Inferior parietal cortex (tissue), 1 donor: ENCODE measurements around the gene GUCA2A.
A peak's percentile ranks its signal among the peaks of the same experiment; 100 is the strongest.

Experiments used
- DNase-seq: peaks from one replicate; pipeline ENCODE4 v3.0.0-alpha.2; 2016; ENCODE audit errors: extremely low spot score

The GUCA2A gene

GRCh38 chr1:42153624-42154023, 10.9 kb downstream of the GUCA2A start:
- no peak for DNase-seq

GRCh38 chr1:42152907-42153600, 11.5 kb downstream of the GUCA2A start, which contains the start of gene GUCA2B:
GUCA2B (plus strand) TSS chr1:42153410; CDS start chr1:42153451, 41 bp downstream.
- no peak for DNase-seq

- no peak for DNase-seq
Observed at GRCh38 chr1:42152119-42152518, 12.4 kb downstream of the GUCA2A start.

DNA sequence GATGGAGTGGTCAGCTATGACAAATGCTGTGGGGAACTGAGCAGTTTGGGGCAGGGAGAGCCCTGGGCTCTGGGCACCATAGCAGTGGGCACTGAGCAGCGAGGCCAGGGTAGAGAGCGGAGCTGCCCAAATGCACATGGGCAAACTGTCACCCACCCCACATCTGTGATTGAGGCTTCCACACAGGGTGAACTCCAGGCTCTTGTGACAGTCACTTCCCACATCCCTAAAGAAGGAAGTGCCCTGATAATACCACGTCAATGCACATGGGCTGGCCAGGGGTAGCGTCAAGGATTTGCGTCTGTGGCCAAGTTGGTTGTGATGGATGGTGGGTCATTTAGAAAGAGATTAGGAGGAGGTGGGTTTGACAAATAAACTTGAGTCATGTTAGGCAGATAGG, 13.9 kb downstream of the GUCA2A start:
- DNase-seq, result no peak

DNA sequence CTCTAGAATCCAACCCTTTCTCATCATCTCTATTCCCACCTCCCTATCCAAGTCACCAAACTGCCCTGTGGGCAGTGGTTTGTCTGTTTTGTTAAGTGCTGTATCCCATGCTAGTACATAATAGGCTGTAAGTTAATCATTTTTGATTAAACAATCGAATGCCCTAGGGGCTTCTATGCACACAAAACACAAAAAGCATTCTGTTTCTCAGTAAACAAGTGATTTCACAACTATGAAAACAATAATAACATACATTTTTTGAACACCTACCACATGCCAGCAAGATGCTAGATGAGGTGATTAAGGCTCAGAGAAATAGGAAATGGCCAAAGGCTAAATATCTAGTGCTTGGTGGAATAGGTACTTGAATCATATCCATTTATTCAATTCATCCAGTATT, 16.4 kb downstream of the GUCA2A start:
- DNase-seq, result no peak

- peak; percentile 67 for DNase-seq
Observed at GRCh38 chr1:42146626-42147320, 17.8 kb downstream of the GUCA2A start.

- DNase-seq, result no peak
Observed at GRCh38 chr1:42145764-42146625, 18.6 kb downstream of the GUCA2A start.

GRCh38 chr1:42145389-42145716, 19.2 kb downstream of the GUCA2A start:
- no peak for DNase-seq

DNA sequence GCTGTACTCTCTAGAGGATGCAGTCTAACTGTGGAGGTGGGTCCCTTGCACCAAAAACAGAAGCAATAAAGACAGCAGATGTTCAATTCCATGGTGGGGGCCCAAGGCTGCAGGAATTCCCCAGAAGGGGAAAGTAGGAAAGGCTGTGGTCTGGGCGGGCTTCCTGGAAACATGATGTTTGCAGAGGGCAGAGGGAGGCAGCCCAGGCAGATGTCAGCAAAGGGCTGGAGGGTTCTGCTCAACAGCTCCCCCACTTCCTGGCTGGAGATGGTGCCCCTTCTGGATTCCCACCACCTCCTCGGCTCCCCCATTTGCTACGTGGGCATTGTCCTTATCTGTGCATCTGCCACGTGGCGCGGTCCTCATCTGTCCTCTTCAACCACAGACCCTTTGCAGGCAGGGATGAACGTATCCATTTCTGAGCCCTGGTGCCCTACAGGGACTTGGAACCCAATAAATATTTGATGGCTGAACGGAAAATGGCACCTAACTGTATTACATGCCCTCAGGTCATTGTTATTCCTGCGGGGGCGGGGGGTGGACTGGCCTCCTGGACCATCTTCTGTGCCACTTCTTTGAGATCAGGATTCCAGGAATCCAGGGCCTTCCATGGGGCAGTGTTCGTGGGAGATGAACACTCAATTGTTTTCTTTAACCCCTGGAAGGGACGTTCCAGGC, 19.7 kb downstream of the GUCA2A start:
- no peak for DNase-seq

- no peak for DNase-seq
Observed at GRCh38 chr1:42143896-42144710, 20.4 kb downstream of the GUCA2A start.

- DNase-seq, result no peak
Observed at GRCh38 chr1:42142894-42143675, 21.5 kb downstream of the GUCA2A start.

GRCh38 chr1:42141978-42142377, 22.6 kb downstream of the GUCA2A start:
- DNase-seq, result no peak

- no peak for DNase-seq
Observed at GRCh38 chr1:42140191-42140590, 24.4 kb downstream of the GUCA2A start.

- DNase-seq, result no peak
Observed at GRCh38 chr1:42139444-42139843, 25.1 kb downstream of the GUCA2A start.

GRCh38 chr1:42138586-42138985, 26.0 kb downstream of the GUCA2A start:
- DNase-seq, result no peak

DNA sequence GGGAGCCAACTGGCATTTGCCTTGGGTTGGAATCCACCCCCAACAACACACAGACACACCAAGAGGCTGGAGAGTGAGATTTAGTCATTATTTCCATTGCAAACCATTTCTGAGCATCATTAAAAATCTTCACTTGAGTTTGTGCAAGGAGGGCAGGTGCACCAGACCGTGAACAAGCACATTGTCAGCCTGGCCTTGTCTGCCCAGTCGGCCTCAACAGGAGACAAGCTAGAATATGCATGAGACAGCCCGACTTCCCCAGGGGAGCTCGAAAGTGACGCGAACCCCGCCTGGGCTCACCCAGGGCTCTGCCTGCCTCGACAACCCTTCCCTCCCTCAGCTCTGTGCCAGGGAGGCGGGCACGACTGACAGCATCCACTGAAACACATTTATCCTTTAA, 26.8 kb downstream of the GUCA2A start:
- DNase-seq, result no peak

DNA sequence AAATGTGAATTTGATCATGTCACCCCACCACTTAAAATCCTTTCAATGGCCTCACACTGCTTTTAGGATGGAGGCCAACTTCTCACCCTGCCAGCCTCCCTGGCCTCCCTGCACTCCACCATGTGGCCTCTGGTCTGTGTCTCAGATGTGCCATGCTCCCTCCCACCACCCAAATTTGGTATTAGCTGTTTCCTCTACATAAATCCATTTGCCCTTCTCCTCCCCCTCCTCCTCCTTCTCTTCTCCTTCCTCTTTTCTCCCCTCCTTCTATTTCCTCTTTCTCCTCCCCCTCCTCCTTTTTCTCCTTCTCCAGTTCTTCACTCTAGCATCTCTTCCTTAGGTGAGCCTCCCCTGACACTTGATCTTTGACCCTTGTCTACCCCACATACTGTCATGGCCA, 28.1 kb downstream of the GUCA2A start:
- DNase-seq, result no peak

DNA sequence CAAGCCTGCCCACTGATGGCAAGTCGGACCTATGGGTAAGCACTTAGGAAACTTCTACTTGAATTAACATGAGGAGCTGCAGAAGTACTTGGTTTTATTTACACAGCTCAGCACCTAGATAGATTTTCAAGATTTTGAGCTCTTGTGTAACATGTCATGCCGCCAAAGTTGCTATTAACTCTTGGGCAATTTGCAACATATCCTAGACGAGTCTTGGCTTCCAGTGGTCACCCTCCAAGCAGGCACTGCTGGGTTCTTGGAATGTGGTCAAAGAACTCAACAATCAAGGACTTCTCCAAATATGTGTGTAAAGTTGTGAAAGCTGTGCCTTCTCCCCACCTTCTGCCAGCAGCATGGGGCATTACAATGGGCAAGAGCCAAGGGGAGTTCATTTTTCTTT, 29.1 kb downstream of the GUCA2A start:
- no peak for DNase-seq

DNA sequence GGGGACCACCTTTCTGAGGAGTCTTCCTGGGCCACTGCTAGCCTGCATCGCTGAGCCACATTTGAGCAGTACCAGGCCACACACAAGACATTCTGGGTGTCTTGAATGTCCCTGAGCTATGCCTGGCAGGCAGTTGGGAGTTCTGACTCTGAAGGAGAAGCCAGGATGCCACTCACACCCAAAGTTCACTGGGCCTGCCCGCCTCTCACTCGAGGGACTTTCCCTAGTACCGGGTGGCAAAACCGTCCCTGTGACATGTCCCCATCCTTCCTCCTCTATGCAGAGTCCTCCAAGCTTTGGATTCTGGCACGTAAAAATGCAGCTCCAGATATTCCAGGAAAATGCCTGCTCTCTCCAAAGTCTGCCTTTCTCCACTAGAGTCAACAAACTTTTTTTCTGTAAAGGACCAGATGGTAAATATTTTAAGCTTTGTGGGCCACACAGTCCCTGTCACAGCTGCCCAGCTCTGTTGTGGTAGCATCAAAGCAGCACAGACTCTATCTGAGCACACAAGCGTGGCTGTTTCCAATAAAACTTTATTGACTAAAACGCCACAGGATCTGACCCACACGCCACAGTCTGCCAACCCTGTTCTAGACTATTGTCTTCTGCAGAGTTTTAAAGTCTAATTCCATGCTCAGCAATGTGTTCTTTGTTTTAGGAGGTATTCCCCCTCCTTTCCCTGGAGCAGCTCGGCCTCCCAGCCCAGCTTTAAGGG, 30.6 kb downstream of the GUCA2A start:
- DNase-seq, result no peak

DNA sequence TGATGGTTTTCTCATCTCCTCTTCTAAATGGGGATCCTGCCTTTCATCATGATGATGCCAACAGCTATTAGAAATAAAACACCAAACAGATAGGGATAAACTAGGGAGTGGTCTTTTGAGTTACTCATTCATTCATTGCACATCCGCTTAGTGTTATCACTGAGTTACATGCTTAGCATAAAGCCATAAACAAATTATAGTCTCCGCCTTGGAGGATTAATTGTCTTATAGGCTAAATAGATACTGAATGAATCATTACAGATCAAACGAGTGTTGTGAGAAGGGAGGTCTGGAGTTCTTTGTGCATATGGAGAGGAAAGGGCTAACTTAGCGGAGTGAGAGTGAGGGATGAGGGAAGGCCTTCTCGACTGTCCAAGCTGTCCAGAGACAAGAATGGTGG, 31.2 kb downstream of the GUCA2A start:
- no peak for DNase-seq
